Smooth muscle cell of the brain vasculature (primary cell): ENCODE results near the gene OR9Q1.
"Not testable (repeated sequence)": the region's sequence is repeated elsewhere in the genome, so short reads cannot be mapped to it uniquely, and the experiment has no call there.

Experiments used
- DNase-seq: peaks from one replicate; pipeline ENCODE4 v3.0.0-alpha.2; 2012; ENCODE audit warnings: low read depth, low spot score

The OR9Q1 gene

GRCh38 chr11:58133309-58134076 lies 109.8 kb downstream of the OR9Q1 start:
- no peak for DNase-seq

GRCh38 chr11:58134151-58134550 lies 110.5 kb downstream of the OR9Q1 start:
- DNase-seq = no peak

GRCh38 chr11:58135171-58135570 lies 111.5 kb downstream of the OR9Q1 start:
- no peak for DNase-seq

- DNase-seq = no peak
These were observed 119.1 kb downstream of the OR9Q1 start for GRCh38 chr11:58142761-58143160.

GRCh38 chr11:58152781-58153180 lies 129.1 kb downstream of the OR9Q1 start:
- no peak for DNase-seq

- DNase-seq = no peak
These were observed 140.7 kb downstream of the OR9Q1 start for GRCh38 chr11:58164389-58164788.

- no peak for DNase-seq
These were observed 141.3 kb downstream of the OR9Q1 start for GRCh38 chr11:58164990-58165389.

- DNase-seq = no peak
These were observed 141.9 kb downstream of the OR9Q1 start for GRCh38 chr11:58165504-58166106.

GRCh38 chr11:58177409-58178054 lies 153.9 kb downstream of the OR9Q1 start:
- DNase-seq = no peak

- no peak for DNase-seq
These were observed 154.8 kb downstream of the OR9Q1 start for GRCh38 chr11:58178444-58178843.

GRCh38 chr11:58179648-58180047 lies 156.0 kb downstream of the OR9Q1 start:
- DNase-seq = no peak

GRCh38 chr11:58186938-58187337 lies 163.3 kb downstream of the OR9Q1 start:
- DNase-seq = no peak

GRCh38 chr11:58188770-58189169 lies 165.1 kb downstream of the OR9Q1 start, which contains the start of gene OR9Q2:
OR9Q2 (plus strand) TSS chr11:58189070; CDS start chr11:58190491, 1,421 bp downstream.
- no peak for DNase-seq

GRCh38 chr11:58192229-58192628 lies 168.5 kb downstream of the OR9Q1 start:
- no peak for DNase-seq

GRCh38 chr11:58193391-58193790 lies 169.7 kb downstream of the OR9Q1 start:
- DNase-seq = no peak

- DNase-seq = no peak
These were observed 172.3 kb downstream of the OR9Q1 start for GRCh38 chr11:58195939-58196338.

GRCh38 chr11:58199271-58199670 lies 175.6 kb downstream of the OR9Q1 start:
- DNase-seq = no peak

GRCh38 chr11:58204042-58204441 lies 180.4 kb downstream of the OR9Q1 start, which contains the start of gene OR1S2:
OR1S2 (minus strand) TSS chr11:58204142; CDS start chr11:58204142, 0 bp downstream.
- no peak for DNase-seq

- DNase-seq = not testable (repeated sequence)
These were observed 188.7 kb downstream of the OR9Q1 start, which contains the start of gene OR1S1 for GRCh38 chr11:58212420-58212819. OR1S1 (plus strand) TSS chr11:58212720.

- no peak for DNase-seq
These were observed 192.8 kb downstream of the OR9Q1 start for GRCh38 chr11:58216476-58216875.

- DNase-seq = no peak
These were observed 199.0 kb downstream of the OR9Q1 start for GRCh38 chr11:58222721-58223120.

GRCh38 chr11:58227956-58228615 lies 204.4 kb downstream of the OR9Q1 start:
- DNase-seq = no peak
